ENCODE results near the gene LST1.

DNA sequence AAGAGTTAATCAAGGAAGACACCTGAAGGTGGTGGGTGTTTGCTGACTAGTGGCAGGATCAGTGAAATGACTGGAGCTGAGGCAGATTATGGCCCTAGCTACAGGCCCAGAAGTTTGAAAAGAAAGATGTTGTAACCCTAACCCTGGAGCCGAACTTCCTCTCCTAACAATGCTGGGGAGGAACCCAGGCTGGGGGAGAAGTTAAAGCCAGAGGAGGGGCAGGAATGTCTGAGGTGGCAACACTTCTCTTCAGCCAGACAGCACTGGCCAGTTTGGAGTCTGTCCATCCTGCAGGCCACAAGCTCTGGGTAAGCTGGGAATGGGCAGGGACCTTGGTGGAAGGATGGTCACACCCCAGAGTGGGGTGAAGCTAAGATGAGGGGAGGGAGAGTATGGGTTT is at the start of gene LST1:
- TF ChIP-seq CTCF (IDR thresholded peaks at IDR 0.05) = no peak
- no peak for TF ChIP-seq EP300 (IDR thresholded peaks at IDR 0.05)
